Measurements from ENCODE around the gene PNMT. TPM values are rescaled to one million over a fixed set of nuclear protein-coding genes. Genes with fewer than 3 reads are reported as not detected.

Gene PNMT
- total and polyA plus RNA-seq, 2 of the 13 experiments (the other 11 are each of a cell fraction or from before 2014, with no cell fraction given): 0.25 TPM; not detected in 1

- Histone ChIP-seq H3K4me2 (ENCODE audit: low read depth, low read length) (no peak overlapping the region), H3K79me2 (ENCODE audit: insufficient read depth, low read length) (no peaks in the 10 kb centered on the region), H3K9me3 (ENCODE audit: low read length) (no peaks in the 10 kb centered on the region), H3K4me3 (replicated peaks in 1 of 3; ENCODE audit: insufficient read depth in 1 of 3, low read depth in 2 of 3, low read length in 3 of 3) (no peak overlapping the region), H3K4me1 (ENCODE audit: insufficient read depth, low read length) (peaks cover 63% of the 10 kb centered on the region), H3K27ac (ENCODE audit: extremely low read length, insufficient read depth, low read length) (no peak overlapping the region), H2AFZ (ENCODE audit: low read length) (no peak overlapping the region), H3K9ac (ENCODE audit: insufficient read depth, low read depth, low read length) (no peak overlapping the region), H4K20me1 (ENCODE audit: insufficient read depth, low read length) (no peaks in the 10 kb centered on the region), H3K36me3 (replicated peaks in 1 of 2; ENCODE audit: control insufficient read depth in 1 of 2, insufficient read depth in 2 of 2, low read length in 2 of 2) (no peaks in the 10 kb centered on the region), H3K27me3 (ENCODE audit: control insufficient read depth in 1 of 2, insufficient read depth in 2 of 2, low read length in 2 of 2) (peaks cover 17 to 69% of the 10 kb centered on the region in 2 experiments; a peak in 4 of 5 replicates)
- WGBS (ENCODE audit: low lambda C conversion rate): 24% methylated on average over 4 of the region's 5 CpGs
- POLR2A ChIA-PET: no interaction called here
- in situ Hi-C loops (cut with HindIII; ENCODE audit: extremely low pct_ligation_motif_present, low pct_unique_long_range_greater_than_20kb): no loop called here
- no peak for TF ChIP-seq ZNF460 (CRISPR knock-in tag; IDR thresholded peaks at IDR 0.05; ENCODE audit: borderline replicate concordance)
- TF ChIP-seq JUND (CRISPR knock-in tag; IDR thresholded peaks at IDR 0.05): no peak
- no peak for TF ChIP-seq NFKB2 (CRISPR knock-in tag; IDR thresholded peaks at IDR 0.05; ENCODE audit: borderline replicate concordance)
- no peak for TF ChIP-seq ZNF225 (CRISPR knock-in tag; IDR thresholded peaks at IDR 0.05)
- TF ChIP-seq MTF1 (CRISPR knock-in tag; IDR thresholded peaks at IDR 0.05): no peak
- no peak for TF ChIP-seq ZNF781 (CRISPR knock-in tag; IDR thresholded peaks at IDR 0.05; ENCODE audit: borderline replicate concordance, not compliant biosample characterization)
- TF ChIP-seq CBX1 (IDR thresholded peaks at IDR 0.05; ENCODE audit: low read depth): no peak
- TF ChIP-seq CENPBD1 (CRISPR knock-in tag; IDR thresholded peaks at IDR 0.05; ENCODE audit: borderline replicate concordance, low read depth): no peak
- TF ChIP-seq TEF (CRISPR knock-in tag; IDR thresholded peaks at IDR 0.05): no peak
- TF ChIP-seq GMEB1 (CRISPR knock-in tag; IDR thresholded peaks at IDR 0.05; ENCODE audit: borderline replicate concordance): no peak
- FAIRE-seq (no peak), ATAC-seq (no peak), DNase-seq (ENCODE audit: low spot score) (no peak)
- CTCF ChIA-PET (ENCODE audit: low intra/inter-chr PET ratio, low total read pairs): interaction anchor here (5.4 to 5.7 kb wide), 2 partner anchors 10 to 28 kb away, joined by 70 to 71 read pairs; partner anchors contain the start of gene STARD3
- BruUV-seq (replicated peaks): no TSS peak
- intact Hi-C loops (cut with micrococcal nuclease; ENCODE audit: unreplicated experiment): no loop called here
Observed at GRCh38 chr17:39625198-39625785, 43.0 kb upstream of the PNMT start.
